T1000 (cell line): ENCODE results near the gene PPP1R7.

Experiments
- DNase-seq: peaks from one replicate; lab custom pipeline; 2025; ENCODE audit warnings: mixed read lengths; lab: John Stamatoyannopoulos, UW

The PPP1R7 gene

DNA sequence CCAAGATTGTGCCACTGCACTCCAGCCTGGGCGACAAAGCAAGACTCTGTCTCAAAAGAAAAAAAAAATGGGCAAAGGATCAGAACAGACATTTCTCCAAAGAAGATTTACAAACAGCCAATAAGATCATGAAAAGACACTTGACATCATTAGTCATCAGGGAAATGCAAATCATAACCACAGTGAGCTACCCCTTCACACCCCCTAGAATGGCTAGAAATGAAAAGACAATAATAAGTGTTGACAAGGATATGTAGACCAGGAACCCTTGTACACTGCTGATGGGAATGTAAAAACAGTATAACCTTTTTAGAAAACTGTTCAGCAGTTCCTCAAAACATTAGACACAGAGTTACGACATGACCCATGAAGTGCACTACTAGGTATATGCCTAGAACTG lies 29.8 kb upstream of the PPP1R7 start:
- DNase-seq, result no peak

DNA sequence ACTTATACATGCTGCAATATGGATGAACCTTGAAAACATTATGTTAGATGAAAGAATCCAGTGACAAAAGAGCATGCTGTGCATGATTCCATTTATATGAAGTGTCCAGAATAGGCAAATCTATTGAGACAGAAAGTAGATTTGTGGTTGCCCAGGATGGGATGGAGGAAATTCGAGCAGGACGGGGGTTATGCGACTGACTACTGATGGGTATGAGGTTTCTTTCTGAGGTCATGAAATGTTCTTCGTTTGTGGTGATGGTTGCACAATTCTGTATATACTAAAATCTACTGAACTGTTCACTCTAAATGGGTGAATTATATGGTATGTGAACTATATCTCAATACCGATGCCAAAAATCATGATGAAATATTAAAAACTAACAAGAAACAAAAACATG lies 29.3 kb upstream of the PPP1R7 start:
- no peak for DNase-seq

DNA sequence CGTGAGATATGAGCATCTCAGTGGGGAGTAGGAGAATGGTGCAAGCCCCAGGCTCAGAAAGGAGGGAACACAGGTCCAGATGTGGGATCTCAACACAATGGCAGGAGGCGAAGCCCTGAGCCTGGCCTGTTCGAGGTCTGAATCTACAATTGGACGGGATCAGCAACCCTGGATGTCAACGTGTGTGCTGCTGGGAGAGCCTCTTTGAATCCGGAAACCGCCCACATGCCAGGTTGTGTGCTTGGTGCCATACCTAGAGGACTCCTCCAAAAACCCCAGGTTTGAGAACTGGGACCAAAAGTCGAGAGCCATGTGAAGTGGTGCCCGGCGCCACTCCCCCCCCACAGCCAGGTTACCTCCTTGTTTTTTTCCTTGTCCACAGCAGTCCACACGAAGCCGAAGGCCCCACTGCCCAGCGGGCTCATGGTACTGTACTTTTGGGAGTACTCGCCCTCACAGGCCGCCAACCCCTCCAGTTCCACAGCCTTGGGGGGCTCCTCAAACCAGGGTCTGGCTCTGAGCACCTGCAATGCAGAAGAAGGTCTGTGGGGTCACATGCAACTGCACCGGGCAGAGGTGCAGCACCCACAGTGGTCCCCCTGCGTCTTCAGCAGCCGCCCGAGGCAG lies 27.8 kb upstream of the PPP1R7 start:
- no peak for DNase-seq

DNA sequence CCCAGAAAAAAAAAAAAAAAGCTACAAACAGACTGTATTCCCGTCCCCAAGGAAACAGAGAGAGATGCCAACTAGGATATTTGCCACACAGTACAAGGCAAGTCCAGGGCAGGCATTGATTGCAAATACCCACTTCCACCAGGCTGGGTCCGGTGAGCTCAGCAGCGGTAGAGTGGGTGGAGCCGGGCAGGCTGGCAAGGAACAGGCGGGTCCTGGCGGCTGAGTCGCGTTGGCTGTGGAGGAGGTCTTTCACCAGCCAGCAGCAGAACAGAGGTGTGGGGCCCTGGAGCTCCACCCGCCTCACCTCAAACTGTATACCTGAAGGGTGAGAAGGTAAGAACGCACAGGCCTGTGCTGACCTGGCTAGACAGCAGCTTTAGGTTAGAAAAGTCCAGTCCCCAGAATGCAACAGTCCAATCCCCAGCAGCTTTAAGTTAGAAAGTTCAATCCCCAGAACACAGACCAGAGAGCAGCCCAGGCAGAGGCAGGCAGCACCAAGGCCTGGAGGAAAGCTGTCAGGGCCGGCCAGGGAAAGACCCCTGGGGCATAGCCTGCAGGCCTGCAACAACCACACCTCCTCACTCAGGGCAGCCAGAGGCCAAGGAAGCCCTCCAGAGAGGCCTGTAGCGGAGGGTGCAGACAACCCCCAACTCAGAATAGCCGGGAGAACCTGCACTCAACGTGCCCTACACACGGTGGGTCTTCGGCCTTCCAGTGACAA lies 26.3 kb upstream of the PPP1R7 start:
- DNase-seq, result no peak

DNA sequence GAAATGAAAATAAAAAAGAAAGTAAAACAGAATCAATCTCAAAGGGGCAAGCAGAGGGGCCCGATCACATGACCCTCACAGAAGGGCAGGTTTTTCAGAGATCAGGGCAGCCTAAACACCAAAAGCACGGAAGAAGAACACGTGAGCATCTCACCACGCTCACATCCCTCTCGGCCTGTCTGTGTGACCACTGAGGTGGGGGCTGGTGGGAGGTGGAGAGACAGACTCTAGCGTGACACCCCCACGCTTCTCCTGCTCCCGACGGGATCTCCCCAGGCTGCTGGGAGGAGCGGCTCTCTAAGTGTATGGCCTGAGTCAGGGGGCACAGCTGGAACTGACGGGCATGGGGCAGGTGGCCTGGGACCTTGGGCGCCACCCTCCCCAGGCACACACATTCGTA lies 24.6 kb upstream of the PPP1R7 start:
- DNase-seq, result no peak

DNA sequence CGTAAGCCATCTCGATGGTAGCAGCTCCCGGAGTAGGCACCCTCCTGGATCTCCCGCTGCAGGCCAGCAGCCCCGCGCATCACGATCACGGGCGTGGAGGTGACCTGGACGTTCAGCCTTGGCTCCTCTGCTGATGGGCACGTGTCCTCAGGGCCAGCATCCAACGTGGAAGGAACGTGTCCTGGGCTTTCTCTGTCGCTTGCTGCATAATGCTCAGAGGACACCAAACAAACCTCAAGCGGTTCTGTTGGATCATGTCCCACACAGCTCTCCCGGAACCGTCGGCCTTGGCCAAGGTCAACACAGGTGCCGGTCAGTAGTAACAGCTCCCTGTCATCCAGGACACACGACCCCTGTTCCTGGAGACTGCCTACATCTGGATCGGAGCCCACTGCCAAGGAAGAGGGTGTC lies 24.1 kb upstream of the PPP1R7 start:
- DNase-seq, result no peak

DNA sequence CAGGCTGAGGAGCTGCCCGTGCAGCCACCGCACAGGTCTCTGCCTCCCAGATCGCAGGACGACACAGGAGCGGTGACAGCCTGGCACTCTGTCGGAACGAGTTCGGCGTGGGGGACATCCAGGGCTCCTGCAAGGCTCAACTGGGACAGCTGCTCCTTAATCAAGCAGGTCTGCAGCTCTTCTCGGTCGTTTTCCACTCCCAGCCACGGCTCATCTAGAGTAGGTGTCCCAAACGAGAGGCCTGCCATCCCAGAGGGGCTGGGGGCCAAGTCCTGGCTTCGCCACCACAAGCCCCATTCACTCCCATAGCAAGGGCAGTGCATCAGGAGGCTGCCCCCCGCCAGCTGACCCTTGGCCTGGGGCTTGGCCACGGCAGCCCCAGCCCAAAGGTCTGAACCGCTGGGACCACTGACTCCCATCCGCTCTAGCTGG lies 23.5 kb upstream of the PPP1R7 start:
- no peak for DNase-seq

DNA sequence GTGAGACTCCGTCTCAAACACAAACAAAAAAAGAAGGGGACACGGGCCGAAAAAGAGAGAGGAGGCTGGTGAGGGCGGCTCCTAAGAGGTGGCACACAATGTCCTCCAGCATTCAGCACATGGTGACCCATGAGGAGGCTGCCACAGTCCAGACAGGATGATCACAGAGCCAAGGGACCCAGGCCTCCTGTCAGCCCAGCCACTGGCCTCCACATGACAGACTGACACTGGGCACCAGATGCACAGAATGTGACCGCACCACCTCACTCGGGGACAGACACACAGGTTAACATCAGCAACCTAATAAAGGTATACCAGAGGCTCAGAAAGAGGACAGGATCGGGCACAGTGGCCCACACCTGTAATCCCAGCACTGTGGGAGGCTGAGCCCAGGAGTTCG lies 22.0 kb upstream of the PPP1R7 start:
- DNase-seq, result no peak

DNA sequence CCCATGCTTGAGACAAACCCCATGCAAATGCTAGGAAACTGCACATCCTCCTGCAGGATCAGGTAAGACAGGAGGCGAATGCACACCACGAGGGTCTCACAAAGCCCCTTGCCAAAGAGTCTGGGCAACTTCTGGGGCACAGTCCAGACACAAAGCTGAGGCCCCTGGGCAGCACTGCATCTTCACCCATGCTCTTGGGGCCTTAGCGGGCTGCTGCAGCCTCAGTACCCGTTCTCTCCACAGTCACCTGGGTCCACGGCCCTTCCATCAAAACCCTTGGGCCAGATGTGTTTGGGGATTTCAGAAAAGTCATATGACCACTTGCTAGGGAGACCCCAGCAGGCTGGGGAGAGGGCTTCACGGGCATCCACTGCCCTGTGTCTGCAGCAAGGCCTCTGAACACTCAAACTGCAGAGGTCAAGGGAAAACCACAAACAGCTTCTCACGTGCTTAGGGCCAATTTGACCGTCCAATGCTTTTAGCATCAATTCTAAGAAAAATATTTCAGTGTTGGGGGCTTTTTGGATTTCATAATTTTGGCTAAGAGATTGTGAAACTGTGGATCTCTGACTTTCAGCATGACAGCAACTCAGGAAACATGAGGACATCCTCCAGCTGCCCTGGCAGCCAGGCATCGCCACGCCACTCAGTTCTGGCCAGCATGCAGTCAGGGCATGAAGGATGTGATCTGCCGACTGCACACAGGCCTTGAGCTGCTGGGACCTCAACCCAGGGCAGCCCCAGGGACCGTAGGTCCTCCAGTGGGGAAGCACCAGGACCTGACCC lies 21.0 kb upstream of the PPP1R7 start:
- DNase-seq, result no peak

DNA sequence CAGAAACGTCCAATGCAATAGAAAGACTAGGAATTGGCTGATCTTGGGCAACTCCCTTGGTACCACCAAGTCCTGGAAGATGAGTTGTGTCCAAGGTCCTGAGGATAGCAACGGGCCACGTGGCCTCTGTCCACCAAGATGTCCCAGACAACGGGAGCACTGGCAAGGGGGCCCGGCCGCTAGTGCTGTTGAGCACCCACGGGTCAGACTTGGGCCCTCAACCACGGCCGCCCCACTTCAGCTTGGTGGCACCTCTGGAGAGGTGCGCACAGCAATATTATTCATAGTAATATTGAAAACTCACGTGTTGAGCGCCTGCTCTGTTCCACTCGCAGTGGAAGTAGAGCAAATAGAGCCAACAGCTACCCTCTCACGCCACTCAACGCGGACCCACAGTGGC lies 20.0 kb upstream of the PPP1R7 start:
- no peak for DNase-seq

DNA sequence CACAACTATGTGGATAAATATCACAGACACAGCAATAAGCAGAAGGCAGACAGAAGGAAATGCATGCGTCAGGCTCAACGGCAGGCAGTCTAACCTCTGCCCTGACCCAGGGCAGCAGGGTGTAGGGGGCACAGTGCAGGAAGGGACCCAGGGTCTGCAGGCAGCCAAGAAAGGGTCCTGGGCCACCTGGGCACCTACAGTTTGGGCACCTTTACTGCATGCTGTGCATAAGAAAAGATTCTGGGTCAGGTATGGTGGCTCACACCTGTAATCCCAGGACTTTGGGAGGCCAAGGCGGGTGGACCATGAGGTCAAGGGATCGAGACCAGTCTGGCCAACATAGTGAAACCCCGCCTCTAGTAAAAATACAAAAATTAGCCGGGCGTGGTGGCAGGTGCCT lies 18.7 kb upstream of the PPP1R7 start:
- DNase-seq, result no peak

DNA sequence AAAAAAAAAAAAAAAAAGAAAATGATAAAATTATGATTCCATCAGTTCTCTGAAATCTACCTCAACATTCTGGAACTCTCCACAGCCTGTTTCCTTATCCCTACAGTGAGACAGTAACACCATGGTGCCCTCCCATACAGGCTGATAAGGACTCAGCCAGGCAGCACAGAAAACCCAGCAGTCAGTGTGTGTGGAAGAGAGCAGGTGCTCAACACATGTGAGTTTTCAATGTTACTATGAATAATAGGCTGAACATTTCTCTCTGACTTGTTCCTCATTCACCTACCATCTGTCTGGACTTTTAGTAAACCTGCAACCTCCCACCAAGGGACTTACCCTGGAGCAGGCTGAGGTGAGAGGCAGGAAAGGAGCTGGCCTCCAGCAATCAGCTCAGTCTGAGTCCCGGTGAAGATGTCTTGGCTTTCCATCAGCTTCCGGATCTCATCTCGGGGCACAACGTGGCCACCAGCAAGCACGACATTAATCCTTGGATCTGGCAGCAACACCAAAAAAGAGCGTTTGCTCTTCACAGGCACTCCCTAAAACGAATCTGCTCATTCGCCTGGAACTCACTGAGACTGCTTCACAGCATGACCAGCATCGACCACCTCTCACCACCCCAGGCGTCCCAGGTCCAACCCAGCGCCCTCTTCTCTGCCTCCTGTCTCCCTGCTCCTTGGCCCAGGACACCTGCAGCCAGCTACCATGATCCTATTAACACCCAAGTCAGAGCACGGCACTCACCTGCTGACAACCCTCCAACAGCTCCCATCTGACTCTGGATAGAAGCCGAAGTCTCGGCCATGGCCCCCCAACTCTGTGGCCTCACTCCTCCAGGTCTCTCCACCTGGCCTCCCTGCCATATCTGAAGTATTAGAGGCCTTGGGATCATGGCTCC lies 17.5 kb upstream of the PPP1R7 start:
- DNase-seq, result no peak

DNA sequence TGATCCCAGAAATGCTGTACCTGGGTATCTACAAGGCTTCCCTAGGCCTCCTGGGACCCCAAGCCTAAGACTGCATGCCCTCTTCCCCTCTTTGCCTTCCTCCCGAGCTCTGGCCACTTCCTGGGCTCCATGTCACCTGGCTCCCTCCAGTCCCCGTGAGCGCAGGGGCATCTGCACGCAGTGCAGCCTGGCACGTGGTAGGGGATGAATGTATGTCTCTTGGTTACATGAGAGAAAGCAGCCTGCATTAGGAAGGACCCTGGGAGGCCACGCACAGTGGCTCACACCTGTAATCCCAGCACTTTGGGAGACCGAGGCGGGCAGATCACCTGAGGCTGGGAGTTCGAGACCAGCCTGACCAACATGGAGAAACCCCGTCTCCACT lies 16.8 kb upstream of the PPP1R7 start:
- DNase-seq, result no peak

DNA sequence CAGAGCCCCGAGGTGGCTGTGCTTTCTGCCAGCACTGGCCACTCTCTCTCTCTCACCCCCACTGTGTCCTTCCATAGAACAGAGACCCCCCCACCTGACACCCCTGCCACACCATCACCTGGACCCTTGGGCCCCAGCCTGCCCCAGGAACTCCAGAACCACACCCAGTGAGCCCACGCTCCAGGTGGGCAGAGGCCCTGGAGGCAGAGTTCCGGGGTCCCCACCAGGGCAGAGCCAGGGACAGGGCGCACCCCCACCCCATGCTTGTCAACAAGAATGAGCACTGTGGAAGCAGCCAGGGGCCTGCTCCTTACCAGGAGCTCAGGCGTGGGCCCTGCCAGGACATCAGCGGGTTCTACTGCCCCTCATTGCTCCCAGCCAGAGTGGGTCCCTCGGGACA lies 15.6 kb upstream of the PPP1R7 start:
- DNase-seq, result no peak

DNA sequence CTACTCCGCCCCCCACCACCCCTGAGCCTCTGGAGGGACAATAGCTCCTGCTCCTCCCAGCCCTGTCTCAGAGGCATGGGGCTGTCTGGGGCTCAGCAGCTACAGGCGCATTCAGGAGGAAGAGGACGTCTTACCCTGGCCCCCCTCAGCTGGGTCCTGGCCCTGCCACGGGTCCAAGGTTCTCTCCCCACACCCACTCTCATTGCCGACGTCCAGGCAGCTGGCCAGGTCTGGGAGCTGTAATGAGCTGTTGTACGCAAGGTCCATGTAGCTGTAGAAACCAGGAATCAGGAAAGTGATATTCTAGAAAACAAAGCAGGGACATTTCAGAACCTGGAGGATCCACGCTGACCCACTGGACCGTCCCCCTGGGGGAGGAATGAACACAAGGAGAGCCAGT lies 14.5 kb upstream of the PPP1R7 start:
- DNase-seq, result no peak

DNA sequence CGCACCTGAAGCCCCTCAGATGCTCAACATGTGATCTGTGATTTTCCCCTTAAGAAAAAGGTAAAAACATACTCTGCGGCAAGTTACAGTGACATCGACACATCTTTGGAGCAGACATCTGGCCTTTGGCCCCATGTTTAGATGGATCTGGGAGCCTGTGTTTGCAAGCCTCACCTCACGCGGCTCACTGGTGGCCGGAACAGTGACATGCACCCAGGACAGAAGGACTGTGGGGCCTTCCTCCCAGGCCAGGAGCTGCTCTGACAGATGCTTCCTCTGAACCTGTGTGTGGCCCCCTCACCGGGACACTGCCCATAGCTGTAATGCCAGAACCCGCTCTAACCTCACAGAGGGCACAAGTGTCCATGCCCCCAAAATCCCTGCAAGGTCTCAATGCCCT lies 14.1 kb upstream of the PPP1R7 start:
- DNase-seq, result no peak

DNA sequence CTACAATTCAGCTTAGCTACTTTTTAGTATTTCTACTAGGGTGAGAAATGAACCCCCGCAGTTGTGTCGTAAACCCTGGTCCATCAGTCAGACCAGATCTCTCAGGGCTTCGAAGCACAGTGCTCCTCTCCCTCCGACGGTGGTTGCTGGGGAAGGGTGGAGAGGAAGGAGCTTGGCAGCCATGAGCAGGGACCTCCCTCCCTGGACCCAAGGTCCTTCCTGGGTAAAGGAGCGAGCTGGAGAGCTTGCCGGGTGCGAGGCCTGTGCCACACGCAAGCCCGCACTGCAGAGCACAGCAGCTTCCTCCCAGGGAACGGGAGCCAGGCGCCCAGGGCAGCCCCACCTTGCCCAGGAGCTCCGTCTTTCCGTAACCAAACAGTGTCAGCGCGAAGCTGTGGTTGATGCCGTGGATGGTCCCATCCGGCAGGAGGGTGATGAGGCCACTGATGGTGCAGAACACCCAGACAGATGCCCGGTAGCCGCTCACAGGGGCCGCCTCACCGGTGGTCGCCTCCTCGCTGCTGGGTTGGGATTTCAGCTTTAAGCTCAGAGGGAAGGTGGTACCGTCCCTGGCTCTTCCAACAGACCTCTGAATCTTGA lies 13.5 kb upstream of the PPP1R7 start:
- DNase-seq, result no peak

DNA sequence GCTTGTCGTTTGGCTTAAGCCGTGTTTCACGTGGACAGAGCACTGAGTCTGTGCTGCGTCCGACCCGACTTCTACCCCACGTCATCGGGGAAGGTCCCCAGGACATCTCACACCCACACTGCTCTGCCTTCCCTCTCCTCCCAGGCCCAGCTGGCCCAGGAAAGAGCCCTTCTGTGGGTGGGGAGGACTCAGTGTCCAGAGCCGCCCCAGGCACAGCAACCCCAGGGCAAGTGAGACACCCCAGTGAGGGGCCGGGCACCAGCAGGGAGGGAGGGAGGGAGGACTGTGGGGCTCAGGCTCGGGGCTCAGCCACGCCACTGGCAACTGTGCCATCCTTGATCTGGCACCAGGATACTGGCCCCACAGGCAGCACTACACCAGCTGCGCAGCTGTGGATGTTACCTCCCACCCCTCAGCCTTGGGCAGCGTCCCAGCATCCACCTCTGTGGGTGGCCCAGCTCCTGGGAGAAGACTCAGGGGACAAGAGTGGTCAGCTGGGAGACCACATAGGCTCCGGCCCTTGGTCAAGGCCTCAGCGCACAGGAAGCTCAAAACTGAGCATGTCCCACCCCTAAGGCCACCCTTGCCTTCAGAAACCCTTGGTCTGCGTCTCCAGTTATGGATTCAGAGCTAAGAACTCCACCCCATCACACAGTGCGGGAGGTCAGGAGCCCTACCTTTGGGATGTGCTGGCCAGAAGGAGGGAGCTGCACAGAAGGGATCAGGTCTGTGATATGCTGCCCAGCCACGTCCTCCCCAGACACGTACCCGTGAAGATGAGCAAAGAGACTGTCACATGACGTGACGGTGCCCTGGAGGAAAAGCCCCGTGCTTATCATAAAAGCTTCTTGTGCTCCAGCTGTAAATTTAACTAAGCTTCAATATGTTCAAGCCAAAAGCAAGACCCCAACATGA lies 12.7 kb upstream of the PPP1R7 start:
- no peak for DNase-seq

DNA sequence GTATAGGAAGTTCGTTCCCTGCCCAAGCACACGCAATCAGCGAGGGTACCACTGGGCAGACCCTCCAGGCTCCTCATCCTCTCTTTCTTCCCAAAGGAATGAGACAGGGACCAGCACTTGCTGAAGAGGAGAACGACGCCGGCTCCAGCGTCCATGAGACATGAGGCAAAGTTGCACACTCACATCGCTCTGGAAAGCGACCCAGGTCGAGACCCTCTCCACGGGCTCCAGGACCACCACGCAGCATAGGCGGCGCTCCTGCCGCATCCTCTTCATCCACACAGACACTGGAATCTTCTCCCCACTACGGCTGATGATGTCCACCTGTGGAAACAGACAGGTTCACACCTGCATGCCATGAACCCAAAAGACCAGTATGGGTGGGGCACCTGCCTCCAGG lies 11.8 kb upstream of the PPP1R7 start:
- DNase-seq, result no peak

DNA sequence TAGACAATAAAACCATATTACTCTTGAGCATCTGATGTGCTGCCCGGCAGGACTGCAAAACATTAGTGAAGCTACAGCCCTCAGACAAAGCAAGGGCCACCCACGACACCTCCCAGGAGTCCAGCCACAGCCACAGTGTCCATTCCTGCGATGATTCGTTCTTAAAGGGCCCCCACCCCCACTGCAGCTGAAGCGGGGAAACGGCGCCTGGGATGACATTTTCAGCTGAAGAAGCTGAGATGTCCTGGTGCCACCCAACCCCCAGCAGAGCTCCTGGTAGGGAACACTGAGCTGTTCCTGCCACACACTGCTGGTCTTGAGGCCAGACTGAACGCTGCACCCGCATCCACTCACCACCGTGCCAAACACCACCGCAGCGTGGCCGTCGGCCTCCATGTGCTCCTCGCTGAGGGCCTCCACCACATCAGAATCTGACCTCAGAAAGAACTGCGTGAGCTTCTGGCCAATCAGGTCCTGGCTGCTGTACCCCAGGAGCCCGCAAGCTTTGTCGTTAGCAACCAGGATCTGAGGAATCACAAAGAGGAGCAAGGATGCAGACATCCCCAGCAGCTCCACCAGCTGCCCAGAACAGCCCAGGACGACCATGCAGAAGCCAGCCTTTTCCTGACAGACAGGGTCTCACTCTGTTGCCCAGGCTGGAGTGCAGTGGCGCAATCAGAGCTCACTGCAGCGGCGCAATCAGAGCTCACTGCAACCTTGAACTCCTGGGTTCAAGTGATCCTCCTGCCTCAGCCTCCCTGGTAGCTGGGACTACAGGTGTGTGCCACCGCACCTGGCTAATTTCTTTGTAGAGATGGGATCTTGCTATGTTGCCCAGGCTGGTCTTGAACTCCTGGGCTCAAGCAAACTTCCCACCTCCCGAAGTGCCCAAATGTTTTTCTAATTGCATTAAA lies 10.5 kb upstream of the PPP1R7 start:
- no peak for DNase-seq
